Measurements from ENCODE around the gene ISOC2. TPM values are rescaled to one million over a fixed set of nuclear protein-coding genes. Genes with fewer than 3 reads are reported as not detected.

ISOC2 gene
- total and polyA plus RNA-seq, 9 of the 15 experiments (the other 6 are each of a cell fraction or from before 2014, with no cell fraction given), result 1.2 to 229 (median 58.3) TPM

GRCh38 chr19:55476100-55476775 is 14.8 kb upstream of the ISOC2 start, which contains the start of gene ZNF628 (continued):
- TF ChIP-seq, protein P1, sequence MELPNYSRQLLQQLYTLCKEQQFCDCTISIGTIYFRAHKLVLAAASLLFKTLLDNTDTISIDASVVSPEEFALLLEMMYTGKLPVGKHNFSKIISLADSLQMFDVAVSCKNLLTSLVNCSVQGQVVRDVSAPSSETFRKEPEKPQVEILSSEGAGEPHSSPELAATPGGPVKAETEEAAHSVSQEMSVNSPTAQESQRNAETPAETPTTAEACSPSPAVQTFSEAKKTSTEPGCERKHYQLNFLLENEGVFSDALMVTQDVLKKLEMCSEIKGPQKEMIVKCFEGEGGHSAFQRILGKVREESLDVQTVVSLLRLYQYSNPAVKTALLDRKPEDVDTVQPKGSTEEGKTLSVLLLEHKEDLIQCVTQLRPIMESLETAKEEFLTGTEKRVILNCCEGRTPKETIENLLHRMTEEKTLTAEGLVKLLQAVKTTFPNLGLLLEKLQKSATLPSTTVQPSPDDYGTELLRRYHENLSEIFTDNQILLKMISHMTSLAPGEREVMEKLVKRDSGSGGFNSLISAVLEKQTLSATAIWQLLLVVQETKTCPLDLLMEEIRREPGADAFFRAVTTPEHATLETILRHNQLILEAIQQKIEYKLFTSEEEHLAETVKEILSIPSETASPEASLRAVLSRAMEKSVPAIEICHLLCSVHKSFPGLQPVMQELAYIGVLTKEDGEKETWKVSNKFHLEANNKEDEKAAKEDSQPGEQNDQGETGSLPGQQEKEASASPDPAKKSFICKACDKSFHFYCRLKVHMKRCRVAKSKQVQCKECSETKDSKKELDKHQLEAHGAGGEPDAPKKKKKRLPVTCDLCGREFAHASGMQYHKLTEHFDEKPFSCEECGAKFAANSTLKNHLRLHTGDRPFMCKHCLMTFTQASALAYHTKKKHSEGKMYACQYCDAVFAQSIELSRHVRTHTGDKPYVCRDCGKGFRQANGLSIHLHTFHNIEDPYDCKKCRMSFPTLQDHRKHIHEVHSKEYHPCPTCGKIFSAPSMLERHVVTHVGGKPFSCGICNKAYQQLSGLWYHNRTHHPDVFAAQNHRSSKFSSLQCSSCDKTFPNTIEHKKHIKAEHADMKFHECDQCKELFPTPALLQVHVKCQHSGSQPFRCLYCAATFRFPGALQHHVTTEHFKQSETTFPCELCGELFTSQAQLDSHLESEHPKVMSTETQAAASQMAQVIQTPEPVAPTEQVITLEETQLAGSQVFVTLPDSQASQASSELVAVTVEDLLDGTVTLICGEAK (IDR thresholded peaks at IDR 0.05), result no peak; the same call in 1 of the 2 replicates
- TF ChIP-seq, protein P1 (CRISPR knock-in tag; IDR thresholded peaks at IDR 0.05), result no peak
- peak; percentile 65 for TF ChIP-seq PHF20 (IDR thresholded peaks at IDR 0.05; ENCODE audit: partially characterized antibody)
- TF ChIP-seq, protein P2, sequence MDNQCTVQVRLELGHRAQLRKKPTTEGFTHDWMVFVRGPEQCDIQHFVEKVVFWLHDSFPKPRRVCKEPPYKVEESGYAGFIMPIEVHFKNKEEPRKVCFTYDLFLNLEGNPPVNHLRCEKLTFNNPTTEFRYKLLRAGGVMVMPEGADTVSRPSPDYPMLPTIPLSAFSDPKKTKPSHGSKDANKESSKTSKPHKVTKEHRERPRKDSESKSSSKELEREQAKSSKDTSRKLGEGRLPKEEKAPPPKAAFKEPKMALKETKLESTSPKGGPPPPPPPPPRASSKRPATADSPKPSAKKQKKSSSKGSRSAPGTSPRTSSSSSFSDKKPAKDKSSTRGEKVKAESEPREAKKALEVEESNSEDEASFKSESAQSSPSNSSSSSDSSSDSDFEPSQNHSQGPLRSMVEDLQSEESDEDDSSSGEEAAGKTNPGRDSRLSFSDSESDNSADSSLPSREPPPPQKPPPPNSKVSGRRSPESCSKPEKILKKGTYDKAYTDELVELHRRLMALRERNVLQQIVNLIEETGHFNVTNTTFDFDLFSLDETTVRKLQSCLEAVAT (IDR thresholded peaks at IDR 0.05), result no peak
- TF ChIP-seq, protein P3, sequence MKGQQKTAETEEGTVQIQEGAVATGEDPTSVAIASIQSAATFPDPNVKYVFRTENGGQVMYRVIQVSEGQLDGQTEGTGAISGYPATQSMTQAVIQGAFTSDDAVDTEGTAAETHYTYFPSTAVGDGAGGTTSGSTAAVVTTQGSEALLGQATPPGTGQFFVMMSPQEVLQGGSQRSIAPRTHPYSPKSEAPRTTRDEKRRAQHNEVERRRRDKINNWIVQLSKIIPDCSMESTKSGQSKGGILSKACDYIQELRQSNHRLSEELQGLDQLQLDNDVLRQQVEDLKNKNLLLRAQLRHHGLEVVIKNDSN (CRISPR knock-in tag; IDR thresholded peaks at IDR 0.05), result peak; percentile 70
- TF ChIP-seq, protein P4, sequence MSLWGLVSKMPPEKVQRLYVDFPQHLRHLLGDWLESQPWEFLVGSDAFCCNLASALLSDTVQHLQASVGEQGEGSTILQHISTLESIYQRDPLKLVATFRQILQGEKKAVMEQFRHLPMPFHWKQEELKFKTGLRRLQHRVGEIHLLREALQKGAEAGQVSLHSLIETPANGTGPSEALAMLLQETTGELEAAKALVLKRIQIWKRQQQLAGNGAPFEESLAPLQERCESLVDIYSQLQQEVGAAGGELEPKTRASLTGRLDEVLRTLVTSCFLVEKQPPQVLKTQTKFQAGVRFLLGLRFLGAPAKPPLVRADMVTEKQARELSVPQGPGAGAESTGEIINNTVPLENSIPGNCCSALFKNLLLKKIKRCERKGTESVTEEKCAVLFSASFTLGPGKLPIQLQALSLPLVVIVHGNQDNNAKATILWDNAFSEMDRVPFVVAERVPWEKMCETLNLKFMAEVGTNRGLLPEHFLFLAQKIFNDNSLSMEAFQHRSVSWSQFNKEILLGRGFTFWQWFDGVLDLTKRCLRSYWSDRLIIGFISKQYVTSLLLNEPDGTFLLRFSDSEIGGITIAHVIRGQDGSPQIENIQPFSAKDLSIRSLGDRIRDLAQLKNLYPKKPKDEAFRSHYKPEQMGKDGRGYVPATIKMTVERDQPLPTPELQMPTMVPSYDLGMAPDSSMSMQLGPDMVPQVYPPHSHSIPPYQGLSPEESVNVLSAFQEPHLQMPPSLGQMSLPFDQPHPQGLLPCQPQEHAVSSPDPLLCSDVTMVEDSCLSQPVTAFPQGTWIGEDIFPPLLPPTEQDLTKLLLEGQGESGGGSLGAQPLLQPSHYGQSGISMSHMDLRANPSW (CRISPR knock-in tag; IDR thresholded peaks at IDR 0.05), result no peak
- TF ChIP-seq U2AF1 (optimal IDR thresholded peaks at IDR 0.05; ENCODE audit: low read depth, low read length), result no peak
- TF ChIP-seq BDP1 (IDR thresholded peaks at IDR 0.05; ENCODE audit: insufficient read depth, insufficient read length), result no peak
- TF ChIP-seq ZNF696 (CRISPR knock-in tag; conservative IDR thresholded peaks at IDR 0.05), result no peak
- no peak for TF ChIP-seq RAD21 (CRISPR knock-in tag; conservative IDR thresholded peaks at IDR 0.05 in 1 of 2, IDR thresholded peaks at IDR 0.05 in 1 of 2)
- TF ChIP-seq ZNF3 (CRISPR knock-in tag; IDR thresholded peaks at IDR 0.05), result no peak
